Calu3 (cell line): Measurements from ENCODE around the gene POLD2. TPM values are rescaled to one million over a fixed set of nuclear protein-coding genes. Genes with fewer than 3 reads are reported as not detected.

Experiments used
- BruUV-seq: library from RNA; stranded (reverse); fragments of 400-500 nt; replicated peaks from 2 replicates; lab custom pipeline; 2021; lab: Mats Ljungman, UMichigan
- CTCF ChIA-PET: fragments of 300-600 bp; sonication (Branson Sonifier 250); formaldehyde crosslinking; loops from one replicate; lab custom pipeline; 2022; ENCODE audit warnings: antibody characterized with exemption; lab: Charles Lee
- DNase-seq: peaks from one replicate; pipeline ENCODE4 v3.0.0; 2022
- H3K27ac Mint-ChIP-seq: one replicate; pipeline ENCODE4 v1.8.0; 2022; ENCODE audit warnings: mixed read lengths; ENCODE audit not compliant: unreplicated experiment
- H3K27me3 Mint-ChIP-seq: one replicate; pipeline ENCODE4 v1.8.0; 2022; ENCODE audit warnings: mixed read lengths; ENCODE audit not compliant: unreplicated experiment
- H3K36me3 Mint-ChIP-seq: one replicate; pipeline ENCODE4 v1.8.0; 2022; ENCODE audit warnings: mild to moderate bottlenecking, moderate library complexity, mixed read lengths; ENCODE audit not compliant: insufficient read depth, unreplicated experiment
- H3K4me1 Mint-ChIP-seq: one replicate; pipeline ENCODE4 v1.8.0; 2022; ENCODE audit warnings: mild to moderate bottlenecking, low read depth, mixed read lengths; ENCODE audit not compliant: unreplicated experiment
- H3K4me3 Mint-ChIP-seq: one replicate; pipeline ENCODE4 v1.8.0; 2022; ENCODE audit warnings: mild to moderate bottlenecking, low read depth, moderate library complexity, mixed read lengths; ENCODE audit not compliant: unreplicated experiment
- H3K9me3 Mint-ChIP-seq: one replicate; pipeline ENCODE4 v1.8.0; 2022; ENCODE audit warnings: low read depth, mixed read lengths; ENCODE audit not compliant: unreplicated experiment
- intact Hi-C: fragments of 100-400 bp; cut with micrococcal nuclease; formaldehyde crosslinking; loops from one replicate; pipeline ENCODE4 v1.10.0; 2022; ENCODE audit not compliant: unreplicated experiment
- total RNA-seq: library from RNA; stranded (reverse); gene quantifications from 2 replicates; pipeline ENCODE4 v1.2.3, GENCODE V29; 2022
- TF ChIP-seq, protein P1 (sequence below): fragments of 200-600 bp; IDR thresholded peaks from one replicate; pipeline ENCODE4 v1.8.0; 2022; ENCODE audit warnings: antibody characterized with exemption; ENCODE audit not compliant: unreplicated experiment

Gene POLD2
- total RNA-seq, 1 experiment from 2014 or later = 237 TPM

DNA sequence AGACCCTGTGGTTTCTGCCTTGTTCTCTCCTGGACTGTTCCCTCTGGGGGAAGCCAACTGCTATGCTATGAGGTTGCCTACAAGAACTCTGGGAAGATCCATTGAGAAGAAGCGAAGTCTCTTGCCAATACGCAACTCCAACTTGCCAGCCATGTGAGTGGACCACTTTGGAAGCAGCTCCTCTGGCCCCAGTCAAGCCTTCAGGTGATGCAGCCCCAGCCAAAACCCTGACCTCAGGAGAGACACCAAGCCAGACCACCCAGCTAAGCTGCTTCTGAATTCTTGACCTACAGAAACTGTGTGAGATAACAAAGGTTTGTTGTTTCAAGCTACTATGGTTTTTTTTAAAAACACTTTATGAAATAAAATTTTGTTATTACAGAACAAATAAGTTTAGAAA, 38.0 kb upstream of the POLD2 start:
- H3K4me1 Mint-ChIP-seq = no peaks in the 10 kb centered on the region
- no peak overlapping the region for H3K4me3 Mint-ChIP-seq
- DNase-seq = no peak
- H3K27ac Mint-ChIP-seq = no peak overlapping the region
- peaks cover 2% of the 10 kb centered on the region for H3K9me3 Mint-ChIP-seq
- peaks cover 79% of the 10 kb centered on the region for H3K27me3 Mint-ChIP-seq
- TF ChIP-seq, protein P1, sequence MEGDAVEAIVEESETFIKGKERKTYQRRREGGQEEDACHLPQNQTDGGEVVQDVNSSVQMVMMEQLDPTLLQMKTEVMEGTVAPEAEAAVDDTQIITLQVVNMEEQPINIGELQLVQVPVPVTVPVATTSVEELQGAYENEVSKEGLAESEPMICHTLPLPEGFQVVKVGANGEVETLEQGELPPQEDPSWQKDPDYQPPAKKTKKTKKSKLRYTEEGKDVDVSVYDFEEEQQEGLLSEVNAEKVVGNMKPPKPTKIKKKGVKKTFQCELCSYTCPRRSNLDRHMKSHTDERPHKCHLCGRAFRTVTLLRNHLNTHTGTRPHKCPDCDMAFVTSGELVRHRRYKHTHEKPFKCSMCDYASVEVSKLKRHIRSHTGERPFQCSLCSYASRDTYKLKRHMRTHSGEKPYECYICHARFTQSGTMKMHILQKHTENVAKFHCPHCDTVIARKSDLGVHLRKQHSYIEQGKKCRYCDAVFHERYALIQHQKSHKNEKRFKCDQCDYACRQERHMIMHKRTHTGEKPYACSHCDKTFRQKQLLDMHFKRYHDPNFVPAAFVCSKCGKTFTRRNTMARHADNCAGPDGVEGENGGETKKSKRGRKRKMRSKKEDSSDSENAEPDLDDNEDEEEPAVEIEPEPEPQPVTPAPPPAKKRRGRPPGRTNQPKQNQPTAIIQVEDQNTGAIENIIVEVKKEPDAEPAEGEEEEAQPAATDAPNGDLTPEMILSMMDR = no peak
- no TSS peak for BruUV-seq
- no peaks in the 10 kb centered on the region for H3K36me3 Mint-ChIP-seq
- intact Hi-C loops = no loop called here
- CTCF ChIA-PET = interaction anchor here (0.6 kb wide), 1 partner anchor 65 kb away, joined by 6 read pairs; no protein-coding TSS in a partner anchor

DNA sequence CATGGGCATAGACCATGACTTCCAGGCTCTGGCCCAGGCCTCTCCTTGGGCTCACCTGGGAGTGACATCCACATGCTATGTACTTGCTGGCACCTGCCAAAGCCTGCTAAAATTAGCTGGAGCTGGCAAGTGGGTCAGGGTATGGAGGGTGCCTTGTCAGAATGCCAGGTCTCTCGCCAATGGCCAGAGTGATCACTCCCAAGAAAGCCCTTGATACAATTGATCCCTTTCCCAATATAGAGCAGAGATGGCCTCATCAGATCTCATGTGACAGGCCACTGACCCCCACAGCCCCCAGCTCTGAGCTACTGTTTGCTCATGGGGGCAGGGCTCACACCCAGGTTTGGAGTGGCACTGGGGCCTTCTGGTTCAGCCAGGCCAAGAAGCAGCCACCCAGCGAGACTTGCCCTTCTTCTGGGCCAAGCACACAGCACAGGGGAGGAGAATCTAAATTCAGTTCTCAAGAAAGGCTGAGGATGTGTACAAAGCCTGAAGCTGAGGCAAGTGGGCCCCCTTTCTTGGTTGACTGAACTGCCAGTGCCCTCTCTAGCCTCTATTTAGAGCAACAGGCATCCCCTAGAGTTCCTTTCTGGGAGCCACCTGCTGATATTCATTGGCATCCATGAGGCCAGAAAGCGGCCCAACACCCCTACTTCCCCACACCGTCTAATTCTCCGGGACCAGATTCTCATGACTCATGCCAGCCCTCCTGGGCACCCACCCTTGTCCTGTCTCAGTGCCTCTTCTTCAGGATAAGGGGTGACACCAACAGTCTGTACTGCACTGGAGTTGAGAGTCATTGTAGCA, 36.7 kb upstream of the POLD2 start:
- H3K4me3 Mint-ChIP-seq = no peak overlapping the region
- no peak for DNase-seq
- no peaks in the 10 kb centered on the region for H3K9me3 Mint-ChIP-seq
- no peaks in the 10 kb centered on the region for H3K36me3 Mint-ChIP-seq
- no TSS peak for BruUV-seq
- H3K4me1 Mint-ChIP-seq = no peaks in the 10 kb centered on the region
- CTCF ChIA-PET = no interaction called here
- intact Hi-C loops = no loop called here
- H3K27ac Mint-ChIP-seq = no peak overlapping the region
- peaks cover 78% of the 10 kb centered on the region for H3K27me3 Mint-ChIP-seq
- TF ChIP-seq, protein P1 = no peak

DNA sequence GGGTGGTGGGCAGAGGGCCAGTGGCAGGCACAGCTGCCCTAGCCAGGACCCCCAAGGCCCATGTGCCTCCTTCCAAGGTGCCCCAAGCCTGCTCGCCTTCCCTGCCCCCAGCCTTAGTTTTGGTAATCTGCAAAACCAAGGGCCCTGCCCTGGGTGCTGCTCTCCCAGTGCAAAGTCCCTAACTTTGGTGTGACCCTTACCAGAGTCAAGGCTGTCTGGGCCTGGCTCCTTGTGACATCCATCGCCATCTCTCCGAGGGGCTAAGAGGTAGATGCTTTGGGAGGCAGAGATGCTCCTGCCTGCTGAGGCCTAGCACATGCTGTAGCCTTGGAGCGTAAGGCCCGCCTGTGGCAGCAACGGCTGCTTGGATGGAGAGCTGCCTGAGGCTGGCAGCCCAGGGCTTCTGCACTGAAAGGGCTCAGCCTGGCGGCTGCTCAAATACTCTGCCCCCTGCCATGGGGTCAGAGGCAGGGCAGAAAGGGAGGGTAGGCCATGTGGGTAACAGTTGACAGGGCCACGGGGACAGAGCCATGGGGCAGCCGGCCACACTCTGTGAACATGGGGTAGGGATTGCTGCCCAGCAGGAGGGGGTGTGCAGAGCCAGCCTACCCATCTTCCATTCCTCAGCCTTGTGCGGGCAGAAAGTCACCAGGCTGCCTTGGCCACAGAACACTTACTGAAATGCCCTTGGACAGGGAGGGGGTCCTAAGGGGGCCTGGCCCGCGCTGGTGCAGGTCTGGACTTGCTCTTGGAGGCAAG, 35.7 kb upstream of the POLD2 start:
- H3K27me3 Mint-ChIP-seq = peaks cover 78% of the 10 kb centered on the region
- no peaks in the 10 kb centered on the region for H3K36me3 Mint-ChIP-seq
- no peaks in the 10 kb centered on the region for H3K4me1 Mint-ChIP-seq
- intact Hi-C loops = no loop called here
- BruUV-seq = no TSS peak
- DNase-seq = no peak
- no peak overlapping the region for H3K4me3 Mint-ChIP-seq
- CTCF ChIA-PET = interaction anchor here (0.9 to 1.2 kb wide), 2 partner anchors 9 to 28 kb away, joined by 3 to 4 read pairs; no protein-coding TSS in a partner anchor
- H3K27ac Mint-ChIP-seq = no peak overlapping the region
- no peaks in the 10 kb centered on the region for H3K9me3 Mint-ChIP-seq
- TF ChIP-seq, protein P1 = no peak

DNA sequence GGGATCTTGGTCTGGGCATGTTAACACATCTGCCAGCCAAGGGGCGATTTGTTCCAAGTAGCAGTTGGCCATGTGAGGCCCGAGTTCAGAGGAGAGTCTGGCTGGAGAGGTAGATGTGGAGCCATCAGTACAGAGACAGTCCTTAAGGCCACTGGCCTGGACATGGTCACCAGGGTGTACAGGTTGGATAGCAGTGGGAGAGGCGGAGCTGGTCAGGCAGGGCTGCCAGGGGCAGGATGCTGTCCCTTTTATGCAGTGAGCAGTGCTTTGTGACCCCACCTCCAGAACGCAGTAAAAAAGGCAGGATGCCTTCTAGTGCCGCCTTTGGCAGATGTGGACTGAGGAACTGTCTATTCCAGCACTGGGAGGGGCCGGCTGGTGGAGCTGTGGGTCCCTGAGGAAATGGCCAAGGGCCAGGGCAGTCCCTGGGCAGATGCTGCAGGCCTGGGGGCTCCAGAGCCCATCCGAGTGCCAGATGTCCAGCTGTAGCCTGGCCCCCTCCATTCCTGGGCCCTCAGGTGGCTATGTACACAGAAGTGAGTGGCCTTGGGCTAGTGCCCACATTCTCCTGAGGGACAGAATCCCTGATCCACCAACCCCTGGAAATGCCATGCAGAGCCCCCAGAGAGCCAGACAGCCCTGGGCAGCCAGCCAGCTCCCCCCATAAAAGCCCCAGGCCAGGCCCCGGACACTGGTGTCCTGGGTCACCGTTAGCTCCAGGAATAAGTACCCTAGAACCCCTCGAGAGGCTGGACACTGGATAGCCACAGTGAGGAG, 34.9 kb upstream of the POLD2 start:
- intact Hi-C loops = no loop called here
- no peaks in the 10 kb centered on the region for H3K36me3 Mint-ChIP-seq
- no peak overlapping the region for H3K27ac Mint-ChIP-seq
- H3K4me1 Mint-ChIP-seq = no peaks in the 10 kb centered on the region
- TF ChIP-seq, protein P1 = no peak
- H3K4me3 Mint-ChIP-seq = no peak overlapping the region
- peaks cover 71% of the 10 kb centered on the region for H3K27me3 Mint-ChIP-seq
- BruUV-seq = no TSS peak
- CTCF ChIA-PET = interaction anchor here (0.5 to 1.2 kb wide), 3 partner anchors 9 to 54 kb away, joined by 3 to 4 read pairs (median 4); no protein-coding TSS in a partner anchor
- H3K9me3 Mint-ChIP-seq = no peaks in the 10 kb centered on the region
- no peak for DNase-seq
